PC-9 (cell line): ENCODE measurements around the gene CNTNAP5. TPM values are rescaled to one million over a fixed set of nuclear protein-coding genes. Genes with fewer than 3 reads are reported as not detected.

Experiments
- BruUV-seq: library from RNA; stranded (reverse); fragments of 400-500 nt; replicated peaks from 2 replicates; lab custom pipeline; 2021; lab: Mats Ljungman, UMichigan
- CTCF ChIA-PET: fragments of 300-600 bp; sonication (Branson Sonifier 250); formaldehyde crosslinking; loops from one replicate; lab custom pipeline; 2022; ENCODE audit warnings: antibody characterized with exemption; lab: Charles Lee
- POLR2A ChIA-PET: fragments of 300-600 bp; sonication (Branson Sonifier 250); formaldehyde crosslinking; loops from one replicate; lab custom pipeline; 2022; ENCODE audit warnings: antibody characterized with exemption; ENCODE audit not compliant: unreplicated experiment; lab: Charles Lee
- DNase-seq, 2 experiments: peaks; one replicate each; pipeline versions ENCODE4 v3.0.0 to v3.0.0-alpha.2; 2015 to 2022; ENCODE audit warnings: mixed read lengths in 1 of 2
- H2AFZ ChIP-seq: fragments of 200-600 bp; sonication (generic); 2 replicates; pipeline ENCODE4 v1.8.1; 2017; ENCODE audit warnings: antibody characterized with exemption
- H3F3A ChIP-seq: fragments of 200-600 bp; sonication (generic); 2 replicates; pipeline ENCODE4 v1.8.1; 2017; ENCODE audit warnings: antibody characterized with exemption, mild to moderate bottlenecking, low read depth; ENCODE audit not compliant: insufficient read depth
- H3K27ac ChIP-seq: fragments of 200-600 bp; sonication (generic); 2 replicates; pipeline ENCODE4 v1.6.1; 2016; ENCODE audit warnings: mixed run types
- H3K27me3 ChIP-seq: fragments of 200-600 bp; sonication (generic); 2 replicates; pipeline ENCODE4 v1.6.1; 2016; ENCODE audit warnings: low read depth, mixed run types; ENCODE audit not compliant: insufficient read depth
- H3K36me3 ChIP-seq: fragments of 200-600 bp; sonication (generic); 2 replicates; pipeline ENCODE4 v1.6.1; 2016; ENCODE audit warnings: low read depth, mixed run types
- H3K4me1 ChIP-seq: fragments of 200-600 bp; sonication (generic); replicated peaks from 2 replicates; pipeline ENCODE4 v1.6.1; 2016; ENCODE audit warnings: mixed run types; ENCODE audit not compliant: insufficient read depth
- H3K4me2 ChIP-seq: fragments of 200-600 bp; sonication (generic); 2 replicates; pipeline ENCODE4 v1.6.1; 2017; ENCODE audit warnings: mixed run types
- H3K4me3 ChIP-seq: fragments of 200-600 bp; sonication (generic); 2 replicates; pipeline ENCODE4 v1.6.1; 2016; ENCODE audit warnings: mixed run types
- H3K79me2 ChIP-seq: fragments of 200-600 bp; sonication (generic); 2 replicates; pipeline ENCODE4 v1.6.1; 2017; ENCODE audit warnings: low read depth, mixed run types
- H3K9me2 ChIP-seq: fragments of 200-600 bp; sonication (generic); 2 replicates; pipeline ENCODE4 v1.8.1; 2017; ENCODE audit warnings: mild to moderate bottlenecking; ENCODE audit not compliant: insufficient read depth
- H3K9me3 ChIP-seq: fragments of 200-600 bp; sonication (generic); 2 replicates; pipeline ENCODE4 v1.8.1; 2016; ENCODE audit warnings: low read depth; ENCODE audit not compliant: insufficient read depth
- H4K20me1 ChIP-seq: fragments of 200-600 bp; sonication (generic); 2 replicates; pipeline ENCODE4 v1.8.1; 2017; ENCODE audit not compliant: insufficient read depth
- CTCF ChIP-seq: fragments of 200-600 bp; sonication (generic); conservative IDR thresholded peaks from 2 replicates; pipeline ENCODE4 v1.6.1; 2017; ENCODE audit warnings: mixed run types, antibody characterized with exemption, mild to moderate bottlenecking, moderate library complexity
- EZH2 ChIP-seq: fragments of 200-600 bp; sonication (generic); IDR thresholded peaks from 2 replicates; pipeline ENCODE4 v1.8.0; 2017; ENCODE audit warnings: antibody characterized with exemption, low read depth
- intact Hi-C: fragments of 100-400 bp; cut with micrococcal nuclease; formaldehyde crosslinking; loops from one replicate; pipeline ENCODE4 v1.10.0; 2022; ENCODE audit not compliant: unreplicated experiment
- total RNA-seq: library from RNA; stranded (reverse); gene quantifications from 2 replicates; pipeline ENCODE4 v1.2.3, GENCODE V29; 2021

Gene CNTNAP5
- total RNA-seq, 1 experiment from 2014 or later = not detected

- H3K9me3 ChIP-seq = no peaks in the 10 kb centered on the region
- CTCF ChIA-PET = no interaction called here
- H2AFZ ChIP-seq = no peak overlapping the region
- TF ChIP-seq EZH2 (no peak), CTCF (no peak)
- H3K27ac ChIP-seq = no peak overlapping the region
- peaks cover 26% of the 10 kb centered on the region; the same call in 1 of the 2 replicates for H3K27me3 ChIP-seq
- no peaks in the 10 kb centered on the region for H3F3A ChIP-seq
- no peak overlapping the region for H3K4me2 ChIP-seq
- POLR2A ChIA-PET = no interaction called here
- DNase-seq = no peak
- no peaks in the 10 kb centered on the region for H3K79me2 ChIP-seq
- BruUV-seq = no TSS peak
- intact Hi-C loops = no loop called here
- no peaks in the 10 kb centered on the region for H4K20me1 ChIP-seq
- no peaks in the 10 kb centered on the region for H3K4me1 ChIP-seq
- no peaks in the 10 kb centered on the region for H3K9me2 ChIP-seq
- no peaks in the 10 kb centered on the region for H3K36me3 ChIP-seq
- H3K4me3 ChIP-seq = no peak overlapping the region
These were observed 271.4 kb downstream of the CNTNAP5 start for GRCh38 chr2:124296470-124296869.

GRCh38 chr2:124301915-124302314, 276.8 kb downstream of the CNTNAP5 start:
- no peaks in the 10 kb centered on the region for H3K36me3 ChIP-seq
- no peaks in the 10 kb centered on the region for H3K9me2 ChIP-seq
- ChIA-PET CTCF (no interaction called here), POLR2A (no interaction called here)
- peaks cover 11% of the 10 kb centered on the region; the same call in 1 of the 2 replicates for H3K27me3 ChIP-seq
- H3K4me1 ChIP-seq = no peaks in the 10 kb centered on the region
- H3K4me2 ChIP-seq = no peak overlapping the region
- TF ChIP-seq CTCF (no peak), EZH2 (no peak)
- H3K9me3 ChIP-seq = no peaks in the 10 kb centered on the region
- no peak overlapping the region for H3K27ac ChIP-seq
- no peaks in the 10 kb centered on the region for H3K79me2 ChIP-seq
- no TSS peak for BruUV-seq
- DNase-seq = no peak
- intact Hi-C loops = no loop called here
- no peaks in the 10 kb centered on the region for H3F3A ChIP-seq
- no peak overlapping the region for H3K4me3 ChIP-seq
- H4K20me1 ChIP-seq = no peaks in the 10 kb centered on the region
- H2AFZ ChIP-seq = no peak overlapping the region

- Histone ChIP-seq H3K27ac (no peak overlapping the region), H2AFZ (no peak overlapping the region), H3K4me1 (no peaks in the 10 kb centered on the region), H3K4me3 (no peak overlapping the region), H3K9me3 (no peaks in the 10 kb centered on the region), H3K79me2 (no peaks in the 10 kb centered on the region), H4K20me1 (peaks cover 4% of the 10 kb centered on the region; the same call in 1 of the 2 replicates), H3K36me3 (no peaks in the 10 kb centered on the region), H3K9me2 (no peaks in the 10 kb centered on the region), H3K27me3 (peaks cover 8% of the 10 kb centered on the region; the same call in 1 of the 2 replicates), H3K4me2 (no peak overlapping the region), H3F3A (no peaks in the 10 kb centered on the region)
- no peak for DNase-seq
- BruUV-seq = no TSS peak
- ChIA-PET CTCF (no interaction called here), POLR2A (no interaction called here)
- intact Hi-C loops = no loop called here
- TF ChIP-seq CTCF (no peak), EZH2 (no peak)
These were observed 283.4 kb downstream of the CNTNAP5 start for GRCh38 chr2:124308319-124309062.
